Nephron (organoid): ENCODE results near the gene ARHGAP32.
"Not testable (repeated sequence)": the region's sequence is repeated elsewhere in the genome, so short reads cannot be mapped to it uniquely, and the experiment has no call there.

Experiments used
- H3K27ac Mint-ChIP-seq, 3 experiments: 2 replicates each; pipeline ENCODE4 v1.8.0; 2020; ENCODE audit warnings: mixed read lengths in 3 of 3, mild to moderate bottlenecking in 2 of 3, moderate library complexity in 1 of 3
- H3K27me3 Mint-ChIP-seq: 2 replicates; pipeline ENCODE4 v1.8.0; 2021; ENCODE audit warnings: low read depth, mild to moderate bottlenecking, moderate library complexity, mixed read lengths
- H3K36me3 Mint-ChIP-seq: 2 replicates; pipeline ENCODE4 v1.8.0; 2020; ENCODE audit warnings: low read depth, mixed read lengths
- H3K4me1 Mint-ChIP-seq: 2 replicates; pipeline ENCODE4 v1.8.0; 2020; ENCODE audit warnings: mixed read lengths
- H3K4me3 Mint-ChIP-seq, 3 experiments: 2 replicates each; pipeline ENCODE4 v1.8.0; 2020; ENCODE audit warnings: mild to moderate bottlenecking in 3 of 3, mixed read lengths in 3 of 3, moderate library complexity in 2 of 3
- H3K9me3 Mint-ChIP-seq: 2 replicates; pipeline ENCODE4 v1.8.0; 2020; ENCODE audit warnings: mixed read lengths
- TF ChIP-seq, protein P1 (sequence below), 3 experiments: fragments of 200-600 bp; sonication (generic); IDR thresholded peaks; one replicate each; pipeline ENCODE4 v1.5.0; 2021; ENCODE audit warnings: antibody characterized with exemption in 3 of 3; ENCODE audit not compliant: unreplicated experiment in 3 of 3

ARHGAP32 gene

DNA sequence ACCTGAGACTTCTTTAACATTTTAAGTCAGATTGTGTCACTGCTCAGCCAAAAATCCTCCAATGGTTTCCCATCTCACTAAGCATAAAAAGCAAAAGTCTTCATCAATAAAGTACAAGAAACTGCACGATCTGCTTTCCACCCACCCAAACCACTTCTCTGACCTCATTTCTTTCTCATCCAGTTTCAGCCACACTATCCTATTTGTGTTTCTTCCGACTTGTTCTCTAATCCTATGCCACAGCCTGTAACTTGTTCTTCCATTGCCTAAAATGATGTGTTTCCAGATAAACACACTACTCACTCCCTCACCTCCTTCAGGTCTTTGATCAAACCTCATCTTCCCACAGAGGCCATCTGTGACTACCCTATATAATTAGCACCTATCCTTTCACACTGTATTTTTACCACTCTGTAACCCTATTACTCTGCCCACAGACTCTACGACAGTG, 28.4 kb downstream of the ARHGAP32 start:
- Mint-ChIP-seq H3K4me1 (no peaks in the 10 kb centered on the region), H3K27ac (no peak overlapping the region), H3K36me3 (peaks cover 89% of the 10 kb centered on the region), H3K9me3 (peaks cover 73% of the 10 kb centered on the region), H3K4me3 (no peak overlapping the region), H3K27me3 (no peaks in the 10 kb centered on the region)
- TF ChIP-seq, protein P1, sequence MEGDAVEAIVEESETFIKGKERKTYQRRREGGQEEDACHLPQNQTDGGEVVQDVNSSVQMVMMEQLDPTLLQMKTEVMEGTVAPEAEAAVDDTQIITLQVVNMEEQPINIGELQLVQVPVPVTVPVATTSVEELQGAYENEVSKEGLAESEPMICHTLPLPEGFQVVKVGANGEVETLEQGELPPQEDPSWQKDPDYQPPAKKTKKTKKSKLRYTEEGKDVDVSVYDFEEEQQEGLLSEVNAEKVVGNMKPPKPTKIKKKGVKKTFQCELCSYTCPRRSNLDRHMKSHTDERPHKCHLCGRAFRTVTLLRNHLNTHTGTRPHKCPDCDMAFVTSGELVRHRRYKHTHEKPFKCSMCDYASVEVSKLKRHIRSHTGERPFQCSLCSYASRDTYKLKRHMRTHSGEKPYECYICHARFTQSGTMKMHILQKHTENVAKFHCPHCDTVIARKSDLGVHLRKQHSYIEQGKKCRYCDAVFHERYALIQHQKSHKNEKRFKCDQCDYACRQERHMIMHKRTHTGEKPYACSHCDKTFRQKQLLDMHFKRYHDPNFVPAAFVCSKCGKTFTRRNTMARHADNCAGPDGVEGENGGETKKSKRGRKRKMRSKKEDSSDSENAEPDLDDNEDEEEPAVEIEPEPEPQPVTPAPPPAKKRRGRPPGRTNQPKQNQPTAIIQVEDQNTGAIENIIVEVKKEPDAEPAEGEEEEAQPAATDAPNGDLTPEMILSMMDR (IDR thresholded peaks at IDR 0.05; ENCODE audit: unreplicated experiment in 3 of 3): no peak

DNA sequence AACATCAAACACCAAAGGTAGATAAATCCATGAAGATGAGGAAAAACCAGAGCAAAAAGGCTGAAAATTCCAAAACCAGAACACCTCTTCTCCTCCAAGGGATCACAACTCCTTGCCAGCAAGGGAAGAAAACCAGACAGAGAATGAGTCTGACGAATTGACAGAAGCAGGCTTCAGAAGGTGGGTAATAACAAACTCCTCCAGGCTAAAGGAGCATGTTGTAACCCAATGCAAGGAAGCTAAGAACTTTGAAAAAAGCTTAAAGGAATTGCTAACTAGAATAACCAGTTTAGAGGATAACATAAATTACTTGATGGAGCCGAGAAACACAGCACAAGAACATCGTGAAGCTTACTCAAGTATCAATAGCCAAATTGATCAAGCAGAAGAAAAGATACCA, 35.0 kb downstream of the ARHGAP32 start:
- H3K4me1 Mint-ChIP-seq, H3K27me3 Mint-ChIP-seq, H3K4me3 Mint-ChIP-seq, H3K27ac Mint-ChIP-seq: not testable (repeated sequence)
- peaks cover 89% of the 10 kb centered on the region for H3K9me3 Mint-ChIP-seq
- H3K36me3 Mint-ChIP-seq: peaks cover 98% of the 10 kb centered on the region

DNA sequence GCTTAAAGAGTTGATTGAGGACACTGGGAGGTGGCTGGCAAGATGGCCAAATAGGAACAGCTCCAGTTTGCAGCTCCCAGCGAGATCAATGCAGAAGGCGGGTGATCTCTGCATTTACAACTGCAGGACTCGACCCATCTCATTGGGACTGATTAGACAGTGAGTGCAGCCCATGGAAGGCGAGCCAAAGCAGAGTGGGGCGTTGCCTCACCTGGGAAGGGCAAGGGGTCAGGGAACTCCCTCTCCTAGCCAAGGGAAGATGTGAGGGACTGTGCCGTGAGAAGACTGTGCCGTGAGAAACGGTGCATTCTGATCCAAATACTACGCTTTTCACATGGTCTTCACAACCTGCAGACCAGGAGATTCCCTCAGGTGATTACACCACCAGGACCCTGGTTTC, 36.4 kb downstream of the ARHGAP32 start:
- Mint-ChIP-seq H3K36me3 (peaks cover 98% of the 10 kb centered on the region), H3K27me3 (no peaks in the 10 kb centered on the region)
- TF ChIP-seq, protein P1 (IDR thresholded peaks at IDR 0.05; ENCODE audit: unreplicated experiment in 3 of 3): no peak

DNA sequence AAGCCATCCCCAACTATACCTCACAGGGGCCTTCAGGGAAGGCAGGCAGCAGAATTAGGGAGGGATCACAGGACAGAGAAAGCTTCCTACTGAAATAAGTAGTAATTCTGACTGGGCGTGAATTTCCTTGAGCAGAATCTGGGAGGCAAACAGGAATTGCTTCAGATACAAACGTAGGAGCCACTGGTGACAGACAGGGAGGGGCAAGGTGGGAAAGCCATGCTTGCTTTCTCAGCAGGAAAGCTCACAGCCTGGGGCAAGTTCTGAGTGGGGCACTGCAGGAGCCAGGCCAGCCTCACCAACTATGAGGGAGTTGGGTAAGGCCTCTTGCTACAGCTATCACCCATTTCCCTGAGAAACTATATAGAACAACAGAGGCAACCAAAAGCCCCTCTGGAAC, 43.6 kb downstream of the ARHGAP32 start:
- no peaks in the 10 kb centered on the region for H3K27me3 Mint-ChIP-seq
- H3K4me3 Mint-ChIP-seq: no peak overlapping the region
- H3K4me1 Mint-ChIP-seq: peaks cover 1% of the 10 kb centered on the region
- TF ChIP-seq, protein P1 (IDR thresholded peaks at IDR 0.05; ENCODE audit: unreplicated experiment in 3 of 3): no peak
- peak overlapping the region in 1 of 3 experiments; percentile 22 for H3K27ac Mint-ChIP-seq
- H3K36me3 Mint-ChIP-seq: peaks cover 59% of the 10 kb centered on the region
- H3K9me3 Mint-ChIP-seq: peaks cover 50% of the 10 kb centered on the region

More for the DNA sequence above, 36.4 kb downstream of the ARHGAP32 start:
- no peak overlapping the region for H3K4me3 Mint-ChIP-seq
- no peaks in the 10 kb centered on the region for H3K4me1 Mint-ChIP-seq
- H3K27ac Mint-ChIP-seq: no peak overlapping the region
- H3K9me3 Mint-ChIP-seq: peaks cover 91% of the 10 kb centered on the region

DNA sequence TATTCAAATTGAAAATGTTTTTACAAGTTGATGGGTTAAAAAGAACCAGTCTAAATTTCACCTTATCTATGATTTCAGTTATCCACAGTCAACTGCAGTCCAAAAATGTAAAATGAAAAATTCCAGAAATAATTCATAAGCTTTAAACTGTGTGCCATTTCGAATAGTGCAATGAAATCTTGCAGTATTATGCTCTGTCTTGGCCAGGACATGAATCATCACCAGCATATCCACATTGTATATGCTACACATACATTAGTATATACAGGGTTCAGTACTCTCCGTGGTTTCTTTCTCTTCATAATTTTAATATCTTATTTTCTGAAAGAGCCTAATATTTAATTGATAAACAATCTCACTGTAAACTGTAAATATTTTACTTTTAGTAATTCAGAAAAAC, 45.9 kb downstream of the ARHGAP32 start:
- TF ChIP-seq, protein P1 (IDR thresholded peaks at IDR 0.05; ENCODE audit: unreplicated experiment in 3 of 3): no peak
- Mint-ChIP-seq H3K4me1 (peaks cover 17% of the 10 kb centered on the region), H3K27me3 (no peaks in the 10 kb centered on the region), H3K27ac (no peak overlapping the region), H3K4me3 (no peak overlapping the region), H3K36me3 (peaks cover 36% of the 10 kb centered on the region), H3K9me3 (peaks cover 29% of the 10 kb centered on the region)

DNA sequence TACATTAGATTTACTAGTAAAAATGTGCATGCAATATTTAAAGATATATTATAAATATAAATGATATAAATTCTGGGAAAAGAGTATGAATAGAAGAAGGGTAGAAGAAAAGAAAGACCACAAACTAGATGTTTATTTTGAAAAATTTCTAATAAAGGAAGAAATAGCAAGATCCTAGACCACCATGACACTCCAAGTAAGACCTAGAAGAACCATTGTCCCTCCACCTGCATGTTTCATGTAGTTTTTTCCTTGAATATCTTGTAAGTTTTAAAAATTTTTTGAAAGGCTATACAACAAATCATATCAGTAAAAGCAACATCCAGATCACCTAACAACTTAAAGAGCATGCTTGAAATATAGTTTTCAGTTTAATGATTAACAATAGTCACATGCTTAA, 46.8 kb downstream of the ARHGAP32 start:
- no peaks in the 10 kb centered on the region for H3K27me3 Mint-ChIP-seq
- peaks cover 31% of the 10 kb centered on the region for H3K36me3 Mint-ChIP-seq
- no peak overlapping the region for H3K4me3 Mint-ChIP-seq
- no peak overlapping the region for H3K27ac Mint-ChIP-seq
- H3K4me1 Mint-ChIP-seq: peaks cover 22% of the 10 kb centered on the region
- peaks cover 20% of the 10 kb centered on the region for H3K9me3 Mint-ChIP-seq
- TF ChIP-seq, protein P1 (IDR thresholded peaks at IDR 0.05; ENCODE audit: unreplicated experiment in 3 of 3): no peak
